ENCODE results near the gene ST3GAL2. TPM values are rescaled to one million over a fixed set of nuclear protein-coding genes. Genes with fewer than 3 reads are reported as not detected.
"Not testable (repeated sequence)": the region's sequence is repeated elsewhere in the genome, so short reads cannot be mapped to it uniquely, and the experiment has no call there.

ST3GAL2 gene
- total and polyA plus RNA-seq, 2 donors (not counting 1 experiment from before 2014, with no cell fraction given), result 13.5 to 17.8 TPM

DNA sequence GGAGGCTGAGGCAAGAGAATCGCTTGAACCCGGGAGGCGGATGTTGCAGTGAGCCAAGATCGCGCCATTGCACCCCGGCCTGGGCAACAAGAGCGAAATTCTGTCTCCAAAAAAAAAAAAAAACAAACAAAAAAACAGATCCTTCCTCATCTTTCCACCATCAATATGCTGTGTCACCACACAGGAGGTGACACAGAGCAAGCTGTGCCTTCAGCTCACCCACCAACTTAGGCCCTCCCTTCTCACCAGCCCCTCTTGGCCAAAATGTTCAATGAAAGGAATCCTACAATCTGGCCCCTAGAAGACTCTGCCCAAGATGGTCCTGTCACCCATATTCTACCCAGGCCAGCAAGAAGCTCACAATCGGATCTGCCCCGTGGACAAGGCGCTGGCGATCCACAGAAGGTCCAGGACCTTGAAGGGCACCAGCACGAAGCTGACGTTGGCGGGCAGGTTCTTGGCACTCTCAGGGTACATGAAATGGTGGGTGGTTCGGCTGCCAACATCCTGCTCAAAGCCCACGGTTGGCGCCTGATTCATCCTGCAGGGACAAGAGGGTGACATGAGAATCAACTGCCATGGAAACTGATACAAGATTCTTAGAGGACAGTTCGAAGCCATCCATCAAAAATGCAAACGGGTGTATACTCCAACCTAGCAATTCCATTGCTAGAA, 50.8 kb downstream of the ST3GAL2 start:
- H4K20me1 ChIP-seq (ENCODE audit: control insufficient read depth, extremely low read depth, insufficient read depth, low read length), result no peaks in the 10 kb centered on the region
- no peaks in the 10 kb centered on the region for H3K27me3 ChIP-seq (ENCODE audit: control insufficient read depth, insufficient read depth, low read length)
- H3K4me3 ChIP-seq (replicated peaks in 1 of 4; ENCODE audit: control extremely low read depth in 1 of 4, insufficient read depth in 1 of 4, low read depth in 3 of 4, low read length in 4 of 4), result no peak overlapping the region
- H3K9ac ChIP-seq (ENCODE audit: insufficient read depth, low read length), result no peak overlapping the region
- no peak overlapping the region for H3K4me2 ChIP-seq (ENCODE audit: extremely low read depth, insufficient read depth, low read length)
- no peak overlapping the region for H3K27ac ChIP-seq (ENCODE audit: insufficient read depth, low read length)
- no peak overlapping the region for H2AFZ ChIP-seq (ENCODE audit: low read length)
- H3K79me2 ChIP-seq (ENCODE audit: control insufficient read depth, insufficient read depth, low read length), result no peaks in the 10 kb centered on the region
- H3K36me3 ChIP-seq (ENCODE audit: control insufficient read depth, insufficient read depth, low read length), result no peaks in the 10 kb centered on the region
- DNase-seq (ENCODE audit: low read depth in 2 of 2), result no peak
- H3K9me3 ChIP-seq (ENCODE audit: control insufficient read depth, insufficient read depth, low read depth, low read length), result no peaks in the 10 kb centered on the region
- TF ChIP-seq EZH2 (IDR thresholded peaks at IDR 0.05; ENCODE audit: low read length, missing control alignments) (no peak), CTCF (conservative IDR thresholded peaks at IDR 0.05 in 1 of 2, IDR thresholded peaks at IDR 0.05 in 1 of 2; ENCODE audit: low read depth in 1 of 2, low read length in 2 of 2) (no peak)
- peaks cover 8% of the 10 kb centered on the region for H3K4me1 ChIP-seq (ENCODE audit: control insufficient read depth, extremely low read depth, insufficient read depth, low read length)

- not testable (repeated sequence) for H3K36me3 ChIP-seq (ENCODE audit: control insufficient read depth, insufficient read depth, low read length); H3K4me1 ChIP-seq (ENCODE audit: control insufficient read depth, extremely low read depth, insufficient read depth, low read length); H4K20me1 ChIP-seq (ENCODE audit: control insufficient read depth, extremely low read depth, insufficient read depth, low read length); H3K4me2 ChIP-seq (ENCODE audit: extremely low read depth, insufficient read depth, low read length); H3K27ac ChIP-seq (ENCODE audit: insufficient read depth, low read length); H3K9ac ChIP-seq (ENCODE audit: insufficient read depth, low read length); H2AFZ ChIP-seq (ENCODE audit: low read length); H3K4me3 ChIP-seq (replicated peaks in 1 of 4; ENCODE audit: control extremely low read depth in 1 of 4, insufficient read depth in 1 of 4, low read depth in 3 of 4, low read length in 4 of 4); H3K27me3 ChIP-seq (ENCODE audit: control insufficient read depth, insufficient read depth, low read length); DNase-seq (ENCODE audit: low read depth in 2 of 2); H3K79me2 ChIP-seq (ENCODE audit: control insufficient read depth, insufficient read depth, low read length); H3K9me3 ChIP-seq (ENCODE audit: control insufficient read depth, insufficient read depth, low read depth, low read length)
Observed at GRCh38 chr16:70386289-70386986, 52.5 kb downstream of the ST3GAL2 start.

GRCh38 chr16:70383421-70383960, 55.4 kb downstream of the ST3GAL2 start:
- no peak overlapping the region for H2AFZ ChIP-seq (ENCODE audit: low read length)
- no peak overlapping the region for H3K4me3 ChIP-seq (replicated peaks in 1 of 4; ENCODE audit: control extremely low read depth in 1 of 4, insufficient read depth in 1 of 4, low read depth in 3 of 4, low read length in 4 of 4)
- H3K36me3 ChIP-seq (ENCODE audit: control insufficient read depth, insufficient read depth, low read length), result no peaks in the 10 kb centered on the region
- H3K4me1 ChIP-seq (ENCODE audit: control insufficient read depth, extremely low read depth, insufficient read depth, low read length), result no peaks in the 10 kb centered on the region
- H3K27me3 ChIP-seq (ENCODE audit: control insufficient read depth, insufficient read depth, low read length), result no peaks in the 10 kb centered on the region
- no peaks in the 10 kb centered on the region for H3K9me3 ChIP-seq (ENCODE audit: control insufficient read depth, insufficient read depth, low read depth, low read length)
- no peak overlapping the region for H3K4me2 ChIP-seq (ENCODE audit: extremely low read depth, insufficient read depth, low read length)
- H4K20me1 ChIP-seq (ENCODE audit: control insufficient read depth, extremely low read depth, insufficient read depth, low read length), result no peaks in the 10 kb centered on the region
- no peak overlapping the region for H3K27ac ChIP-seq (ENCODE audit: insufficient read depth, low read length)
- no peak for DNase-seq (ENCODE audit: low read depth in 2 of 2)
- H3K9ac ChIP-seq (ENCODE audit: insufficient read depth, low read length), result no peak overlapping the region
- TF ChIP-seq EZH2 (IDR thresholded peaks at IDR 0.05; ENCODE audit: low read length, missing control alignments) (no peak), CTCF (conservative IDR thresholded peaks at IDR 0.05 in 1 of 2, IDR thresholded peaks at IDR 0.05 in 1 of 2; ENCODE audit: low read depth in 1 of 2, low read length in 2 of 2) (no peak)
- H3K79me2 ChIP-seq (ENCODE audit: control insufficient read depth, insufficient read depth, low read length), result peaks cover 13% of the 10 kb centered on the region

Measured in fibroblast of lung (primary cell).